Epidermal melanocyte (primary cell): ENCODE results near the gene PLCD4.

Source experiments
- DNase-seq: peaks from one replicate; pipeline ENCODE4 v3.0.0; 2011; ENCODE audit warnings: low spot score; ENCODE audit not compliant: insufficient read length

PLCD4 gene

DNA sequence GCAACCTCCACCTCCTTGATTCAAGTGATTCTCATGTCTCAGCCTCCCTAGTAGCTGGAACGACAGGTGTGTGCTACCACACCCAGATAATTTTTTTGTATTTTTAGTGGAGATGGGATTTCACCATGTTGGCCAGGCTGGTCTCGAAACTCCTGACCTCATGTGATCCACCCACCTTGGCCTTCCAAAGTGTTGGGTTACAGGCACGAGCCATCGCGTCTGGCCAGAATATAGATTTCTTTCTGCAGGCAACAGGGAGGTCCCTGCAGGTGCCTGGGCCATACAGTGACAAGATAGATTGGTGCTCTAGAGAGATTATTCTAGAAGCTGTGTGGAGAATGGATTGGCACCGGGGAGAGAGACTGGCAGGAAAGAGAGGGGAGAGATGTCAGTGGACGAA lies 13.3 kb downstream of the PLCD4 start:
- no peak for DNase-seq

DNA sequence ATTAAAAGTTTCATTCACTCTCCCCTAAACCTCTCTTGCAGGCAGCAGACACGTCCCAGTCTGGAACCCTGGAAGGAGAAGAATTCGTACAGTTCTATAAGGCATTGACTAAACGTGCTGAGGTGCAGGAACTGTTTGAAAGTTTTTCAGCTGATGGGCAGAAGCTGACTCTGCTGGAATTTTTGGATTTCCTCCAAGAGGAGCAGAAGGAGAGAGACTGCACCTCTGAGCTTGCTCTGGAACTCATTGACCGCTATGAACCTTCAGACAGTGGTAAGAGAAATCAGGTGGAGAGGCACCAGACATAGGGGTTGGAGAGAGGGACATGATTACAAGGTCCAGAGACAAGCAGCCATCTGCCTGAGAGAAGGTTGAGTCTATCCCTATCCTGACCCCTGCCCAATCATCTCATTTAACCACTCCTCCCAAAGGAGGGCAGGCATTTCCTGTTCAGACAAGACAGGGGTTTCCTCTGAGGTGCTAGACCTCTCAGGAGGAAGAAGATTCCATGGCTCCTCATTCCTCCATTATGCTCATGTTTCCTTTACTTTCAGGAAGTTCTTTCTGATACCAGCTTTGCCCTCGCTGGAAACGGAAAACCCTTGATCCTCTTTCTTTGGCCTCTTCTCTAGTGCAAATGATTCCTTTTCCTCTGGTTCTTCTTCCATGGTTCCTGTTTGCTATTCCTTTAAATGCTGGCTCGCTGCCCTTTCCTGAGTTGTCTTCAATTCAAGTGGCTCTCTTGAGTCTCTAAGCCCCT lies 15.1 kb downstream of the PLCD4 start:
- DNase-seq, result no peak

DNA sequence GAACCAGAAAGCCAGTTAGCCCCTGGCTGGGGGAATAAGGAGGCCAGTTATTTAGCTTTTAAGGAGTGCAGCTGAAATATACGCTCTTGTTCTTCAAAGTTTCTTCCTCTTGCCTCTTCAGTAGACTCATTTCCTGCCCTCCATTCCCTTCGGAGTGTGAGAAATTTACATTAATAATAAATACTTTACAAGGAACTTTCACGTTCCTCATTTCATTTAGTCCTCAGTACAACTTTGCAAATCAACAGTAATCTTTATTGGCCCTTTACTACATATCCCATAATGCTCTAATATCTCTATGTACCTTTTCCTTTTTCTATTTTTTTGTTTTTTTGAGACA lies 15.6 kb downstream of the PLCD4 start:
- DNase-seq, result no peak

DNA sequence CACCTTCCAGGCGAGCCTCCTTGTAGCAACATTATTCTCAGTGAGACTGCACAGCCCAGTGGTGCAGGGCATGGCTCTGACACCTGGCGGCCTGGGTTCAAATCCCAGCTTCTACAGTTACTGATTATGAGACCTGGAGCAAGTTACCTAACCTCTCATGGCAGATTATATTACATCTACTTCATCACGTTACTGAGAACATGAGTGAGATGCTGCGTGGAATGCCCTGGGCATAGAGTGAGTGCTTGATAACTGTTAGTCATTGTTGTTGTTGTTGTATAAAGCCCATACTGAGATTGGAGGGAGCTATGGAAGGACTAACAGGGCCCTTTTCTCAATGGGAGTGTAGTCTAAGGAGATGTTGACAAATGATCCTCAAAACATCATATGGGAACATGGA lies 18.7 kb downstream of the PLCD4 start:
- DNase-seq, result no peak

DNA sequence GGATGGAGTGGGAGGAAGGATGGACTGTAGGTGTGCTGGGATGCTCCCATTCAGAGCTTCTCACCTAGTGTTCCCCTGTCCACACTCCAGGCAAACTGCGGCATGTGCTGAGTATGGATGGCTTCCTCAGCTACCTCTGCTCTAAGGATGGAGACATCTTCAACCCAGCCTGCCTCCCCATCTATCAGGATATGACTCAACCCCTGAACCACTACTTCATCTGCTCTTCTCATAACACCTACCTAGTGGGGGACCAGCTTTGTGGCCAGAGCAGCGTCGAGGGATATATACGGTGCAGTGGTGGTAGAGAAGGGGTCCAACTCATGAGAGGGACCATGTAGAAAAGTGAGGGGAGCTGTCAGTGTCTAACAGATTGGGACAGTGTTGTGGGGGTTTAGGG lies 20.2 kb downstream of the PLCD4 start:
- no peak for DNase-seq

DNA sequence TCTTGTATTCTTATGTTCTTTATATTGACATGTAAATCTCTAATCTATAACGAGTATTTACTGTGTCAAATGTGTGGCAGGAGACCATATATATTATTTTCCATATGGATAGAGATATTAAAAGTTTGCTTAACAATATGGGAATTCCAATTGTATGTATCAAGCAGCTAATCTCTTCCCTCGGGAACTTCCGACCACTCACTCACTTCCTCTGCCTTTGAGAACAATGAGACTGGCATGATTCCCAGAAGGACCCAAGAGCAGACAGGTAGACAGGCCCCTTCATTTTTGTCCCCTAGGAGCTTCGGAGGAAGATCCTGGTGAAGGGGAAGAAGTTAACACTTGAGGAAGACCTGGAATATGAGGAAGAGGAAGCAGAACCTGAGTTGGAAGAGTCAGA lies 24.1 kb downstream of the PLCD4 start:
- no peak for DNase-seq

DNA sequence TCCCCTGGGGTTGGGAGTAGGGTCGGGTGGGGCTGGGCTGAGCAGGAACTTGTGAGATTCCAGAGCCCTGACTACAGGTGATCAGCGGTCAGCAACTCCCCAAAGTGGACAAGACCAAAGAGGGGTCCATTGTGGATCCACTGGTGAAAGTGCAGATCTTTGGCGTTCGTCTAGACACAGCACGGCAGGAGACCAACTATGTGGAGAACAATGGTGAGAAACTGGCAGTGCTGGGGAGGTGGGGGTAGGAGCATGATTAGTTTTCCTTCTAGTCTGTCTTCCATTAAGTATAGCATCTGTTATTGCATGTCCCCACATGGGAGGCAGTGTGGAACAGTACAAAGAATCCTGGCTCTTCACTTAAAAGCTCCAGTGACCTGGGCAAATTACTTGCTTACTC lies 28.0 kb downstream of the PLCD4 start:
- no peak for DNase-seq

DNA sequence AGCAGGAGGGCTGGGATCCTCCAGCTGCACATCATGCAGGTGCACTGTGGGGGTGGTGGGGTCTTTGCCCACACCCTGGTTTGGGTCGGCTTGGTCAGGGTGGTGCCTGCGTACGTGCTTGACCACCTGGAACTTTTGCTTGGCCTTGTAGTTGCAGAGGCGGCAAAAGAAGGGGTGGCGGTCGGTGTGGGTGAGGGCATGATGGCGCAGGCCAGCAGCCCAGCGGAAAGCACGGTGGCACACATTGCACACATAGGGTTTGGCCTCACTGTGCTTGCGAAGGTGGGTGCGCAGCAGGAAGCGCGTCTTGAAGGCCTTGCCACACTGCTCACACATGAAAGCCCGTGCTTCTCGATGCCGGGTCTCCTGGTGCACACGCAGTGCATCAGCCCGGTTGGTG lies 30.7 kb downstream of the PLCD4 start:
- no peak for DNase-seq

DNA sequence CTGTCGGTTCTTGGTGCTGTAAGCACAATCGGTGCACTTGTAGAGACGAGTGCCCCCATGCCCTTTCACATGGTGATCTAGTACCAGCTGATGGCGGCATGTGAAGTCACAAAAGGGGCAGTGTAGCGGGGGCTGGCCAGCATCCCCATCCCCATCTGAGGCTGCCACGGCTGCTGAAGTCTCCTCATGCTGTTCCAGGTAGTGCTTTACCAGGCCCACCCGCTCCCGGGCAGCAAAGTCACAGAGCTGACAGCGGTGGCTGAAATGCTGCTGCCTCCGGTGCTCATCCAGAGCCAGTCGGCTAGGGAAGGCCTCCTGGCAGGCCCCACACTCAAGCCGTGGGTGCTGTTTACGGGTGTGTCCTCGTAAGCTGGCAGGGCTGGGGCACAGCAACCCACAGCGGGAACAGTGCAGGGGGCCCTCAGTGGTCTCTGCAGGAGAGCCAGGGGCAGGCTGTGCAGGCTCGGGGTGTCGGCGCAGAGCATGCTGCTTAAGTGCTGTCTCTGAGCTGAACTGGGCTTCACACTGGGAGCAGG lies 34.5 kb downstream of the PLCD4 start:
- no peak for DNase-seq

DNA sequence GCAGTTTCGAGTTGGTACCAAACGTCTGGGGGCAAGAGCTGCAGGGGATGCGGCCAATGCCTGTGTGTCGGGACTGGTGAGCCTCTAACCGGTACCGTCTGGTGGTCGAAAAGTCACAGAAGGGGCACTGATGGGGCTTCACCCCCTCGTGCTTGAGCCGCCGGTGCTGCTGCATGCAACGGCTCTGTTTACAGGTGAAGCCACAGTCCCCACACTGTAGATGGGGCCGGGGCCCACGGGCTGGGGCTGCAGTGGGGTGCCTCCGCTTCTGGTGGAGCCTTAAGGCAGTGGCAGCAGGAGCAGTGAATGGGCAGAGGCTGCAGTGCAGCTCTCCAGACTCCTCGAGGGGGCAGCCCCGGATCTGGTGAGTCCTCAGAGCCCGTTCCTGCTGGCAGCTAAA lies 35.1 kb downstream of the PLCD4 start:
- no peak for DNase-seq

DNA sequence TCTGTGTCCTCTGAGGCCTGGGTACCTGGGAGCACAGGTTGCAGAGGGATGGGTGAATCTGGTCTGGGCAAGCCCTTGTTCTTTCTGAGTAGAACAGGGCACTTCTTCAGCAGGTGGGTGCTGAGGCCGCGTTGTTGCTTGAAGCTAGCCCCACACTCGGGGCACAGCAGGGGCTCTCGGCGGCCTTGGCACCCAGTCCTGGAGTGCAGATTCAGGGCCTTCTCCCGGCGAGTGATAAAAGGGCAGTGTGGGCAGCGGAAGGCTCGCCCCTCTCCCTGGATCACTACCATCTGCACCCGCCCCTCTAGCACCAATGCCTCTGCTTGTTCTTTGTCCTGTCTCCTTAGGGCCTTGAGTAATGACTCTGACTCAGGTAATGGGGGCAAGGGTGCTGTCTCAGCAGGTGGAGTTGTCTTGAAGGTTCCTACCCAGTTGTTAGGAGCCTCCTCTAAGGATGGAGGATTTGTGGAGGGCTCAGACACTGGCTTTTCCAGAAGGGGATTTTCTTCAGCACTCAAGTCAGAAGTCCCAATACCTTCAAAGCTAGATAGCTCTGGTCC lies 36.1 kb downstream of the PLCD4 start:
- DNase-seq, result no peak

DNA sequence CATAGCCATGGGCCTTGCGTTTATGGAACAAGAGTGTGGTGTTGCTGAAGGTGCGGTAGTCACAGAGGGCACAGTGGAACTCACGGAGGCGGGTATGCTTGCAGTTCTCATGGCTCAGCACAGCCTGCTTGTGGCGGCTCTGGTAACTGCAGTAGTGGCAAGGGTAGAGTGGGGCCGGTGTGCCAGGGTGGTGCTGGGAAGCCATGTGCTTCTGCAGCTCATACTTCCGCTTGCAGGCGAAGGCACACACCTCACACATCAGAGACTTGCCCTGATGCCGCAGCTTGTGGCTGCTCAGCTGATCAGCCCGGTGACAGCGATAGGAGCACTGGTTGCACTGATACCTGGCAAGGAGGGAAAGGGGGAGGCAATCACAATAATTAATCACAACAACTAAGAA lies 37.0 kb downstream of the PLCD4 start:
- no peak for DNase-seq

DNA sequence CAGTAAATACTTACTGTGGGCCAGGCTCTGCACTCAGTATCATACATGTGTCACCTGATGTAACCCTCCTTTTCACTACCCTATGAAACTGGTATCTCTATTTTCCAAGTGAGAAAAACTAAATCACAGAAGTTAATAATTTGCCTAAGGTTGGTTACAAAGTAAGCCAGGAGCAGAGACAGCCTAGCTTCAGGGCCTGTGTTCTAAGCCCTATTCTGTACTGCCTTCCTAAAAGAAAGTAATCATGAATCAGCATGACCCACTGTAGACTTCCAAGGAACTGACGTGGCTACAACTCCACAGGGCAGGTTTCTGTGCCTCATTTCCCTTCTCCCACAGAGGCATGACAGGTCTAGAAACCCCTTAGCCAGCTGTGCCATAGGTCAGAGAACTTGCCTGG lies 37.4 kb downstream of the PLCD4 start:
- no peak for DNase-seq

DNA sequence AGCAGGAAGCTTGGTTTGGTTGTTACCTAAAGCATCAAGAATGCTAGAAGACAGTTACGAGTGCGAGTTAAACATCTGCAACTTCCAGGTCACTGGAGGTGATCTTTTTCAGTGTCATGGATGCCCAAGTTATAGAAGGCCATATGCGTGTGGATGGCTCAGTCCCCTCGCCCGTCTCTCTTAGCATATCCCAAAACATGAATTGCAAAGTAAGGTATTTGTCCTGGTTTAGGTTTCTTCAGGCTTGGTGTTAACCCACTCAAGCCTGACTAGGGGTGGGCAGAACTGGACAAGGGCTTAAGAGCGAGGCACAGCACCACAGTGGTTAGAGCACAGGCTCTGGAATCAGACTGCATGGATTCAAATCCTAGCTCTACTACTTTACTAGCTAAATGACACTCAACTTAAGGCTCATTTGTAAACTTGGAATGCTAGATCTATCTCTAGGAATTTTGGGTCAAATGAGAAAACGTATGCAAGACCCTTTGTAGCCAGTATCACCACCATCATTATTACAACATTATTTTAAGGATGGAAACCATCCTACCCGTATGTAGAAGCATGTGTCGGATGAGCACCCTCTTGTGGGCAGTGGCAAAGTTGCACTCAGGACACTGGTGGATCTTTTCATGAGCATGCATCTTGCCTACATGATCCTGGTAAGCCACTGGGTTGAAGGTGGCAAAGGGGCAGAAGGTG lies 40.5 kb downstream of the PLCD4 start:
- DNase-seq, result peak; percentile 67

DNA sequence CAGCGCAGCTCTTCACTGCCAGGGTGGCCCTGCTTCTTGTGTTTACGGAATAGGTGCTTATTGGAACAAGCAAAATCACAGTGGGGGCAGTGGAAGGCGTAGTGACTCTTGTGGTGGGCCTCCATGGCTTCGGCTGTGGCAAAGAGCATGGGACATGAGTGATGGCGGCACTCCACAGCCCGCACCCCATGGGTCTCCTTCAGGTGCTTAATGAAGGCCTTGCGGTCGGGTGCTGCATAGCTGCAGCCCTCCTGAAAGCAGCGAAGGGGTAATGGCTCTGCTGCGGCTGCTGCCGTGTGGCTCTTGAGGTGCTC lies 41.0 kb downstream of the PLCD4 start:
- DNase-seq, result no peak

DNA sequence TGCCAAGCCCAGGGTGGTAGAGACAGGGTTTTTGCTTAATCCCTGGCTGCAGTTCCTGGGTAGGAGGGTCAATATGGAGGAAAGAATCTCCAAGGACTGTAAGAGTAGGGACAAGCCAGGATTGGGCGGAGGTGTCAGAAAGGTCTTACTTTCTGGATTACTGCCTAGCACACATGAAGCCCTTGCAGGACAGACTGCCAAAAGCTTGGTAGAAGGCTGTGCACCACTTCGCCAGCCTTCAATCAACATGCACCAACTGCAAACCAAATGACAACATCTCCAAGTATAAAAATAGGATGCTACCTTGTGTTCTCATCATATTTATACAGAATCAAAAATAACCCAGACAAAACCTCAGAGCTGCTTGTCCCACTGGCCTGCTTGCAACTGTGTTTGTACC lies 48.1 kb downstream of the PLCD4 start:
- DNase-seq, result no peak

DNA sequence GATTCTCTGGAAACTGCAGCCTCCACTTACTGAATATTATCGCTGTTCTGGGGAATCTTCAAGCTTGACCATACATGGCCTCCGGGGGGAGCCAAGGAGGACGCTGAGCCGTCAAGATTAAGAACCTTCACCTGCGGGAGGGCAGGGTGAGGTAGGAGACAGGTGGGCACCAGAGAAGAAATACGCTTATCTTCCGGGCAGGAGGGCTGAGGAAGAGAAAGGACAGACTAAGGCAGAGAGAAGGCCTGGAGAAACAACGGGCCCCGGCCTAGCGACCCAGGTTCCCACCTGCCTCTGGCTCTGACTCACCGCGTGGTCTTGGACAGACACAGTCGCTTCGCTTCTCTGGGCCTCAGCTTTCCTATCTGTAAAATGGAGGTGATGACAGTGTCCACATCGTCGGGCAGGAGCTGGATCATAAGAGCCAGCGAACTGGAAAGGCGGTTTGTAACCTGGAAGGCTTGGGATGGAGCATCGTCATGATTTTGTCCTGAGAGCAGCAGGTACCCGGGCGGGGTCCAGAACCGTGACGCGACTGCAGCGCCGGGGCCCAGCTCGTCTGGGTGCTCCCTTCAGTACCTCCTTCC lies 51.1 kb downstream of the PLCD4 start:
- DNase-seq, result no peak

DNA sequence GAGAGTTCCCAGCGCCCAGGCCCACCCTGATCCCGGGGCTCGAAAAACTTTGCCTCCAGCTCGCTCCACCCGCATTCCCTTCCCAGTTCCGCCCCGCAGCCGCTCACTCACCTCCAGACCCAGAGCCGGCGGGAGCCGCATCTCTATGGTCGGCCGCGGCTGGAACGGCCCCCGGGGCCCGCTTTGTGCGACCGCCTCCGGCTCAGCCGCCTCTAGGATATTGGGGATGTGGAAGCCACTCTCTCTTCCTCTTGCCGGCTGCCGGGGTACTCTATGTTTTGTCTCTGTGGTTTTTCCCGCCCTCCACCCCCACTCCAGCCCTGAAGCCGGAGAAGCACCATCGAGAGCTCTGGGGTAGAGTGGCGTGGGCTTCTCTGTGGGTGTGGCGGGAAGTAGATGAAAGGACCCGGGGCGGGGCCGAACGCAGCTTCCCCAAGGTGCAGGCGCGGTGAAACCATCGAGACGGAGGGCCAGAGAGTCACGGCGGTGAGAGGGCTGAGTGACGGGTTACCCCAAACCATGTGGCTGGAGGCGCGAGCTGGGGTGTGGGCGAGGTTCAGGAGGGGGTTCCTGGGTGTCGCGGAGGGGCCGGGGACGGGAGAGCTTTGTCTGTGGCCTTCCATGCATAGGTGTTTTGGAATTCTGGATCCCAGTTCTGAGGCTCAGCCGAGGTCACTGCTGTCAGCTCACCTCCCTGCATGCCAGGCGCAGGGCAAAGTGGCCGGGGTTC lies 51.7 kb downstream of the PLCD4 start, which contains the start of the genes BCS1L and ZNF142:
TSS of gene BCS1L (plus strand) at position 426 of the 730 bp plus-strand sequence. CDS start 1,305 bp downstream, outside the sequence.
TSS of gene ZNF142 (minus strand) at position 366 of the 730 bp plus-strand sequence. CDS start 3,194 bp downstream, outside the sequence.
- peak; percentile 84 for DNase-seq

DNA sequence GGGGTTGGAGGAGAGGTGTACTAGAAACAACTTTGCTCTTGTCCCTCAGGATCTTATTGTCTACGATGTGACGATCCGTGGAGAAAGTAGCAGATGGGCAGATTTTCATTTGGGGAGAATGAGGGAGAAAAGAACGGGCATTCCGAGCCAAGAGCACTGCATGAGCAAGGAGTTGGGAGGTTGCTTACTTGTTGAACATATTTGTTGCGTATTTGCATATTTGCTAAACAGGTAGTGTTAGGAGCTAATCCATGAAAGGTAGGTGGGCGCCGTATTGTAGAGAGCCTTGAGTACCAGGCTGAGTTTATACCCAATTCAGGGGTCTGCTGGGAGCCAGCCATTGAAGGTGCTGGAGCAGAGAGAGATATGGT lies 52.3 kb downstream of the PLCD4 start:
- no peak for DNase-seq

DNA sequence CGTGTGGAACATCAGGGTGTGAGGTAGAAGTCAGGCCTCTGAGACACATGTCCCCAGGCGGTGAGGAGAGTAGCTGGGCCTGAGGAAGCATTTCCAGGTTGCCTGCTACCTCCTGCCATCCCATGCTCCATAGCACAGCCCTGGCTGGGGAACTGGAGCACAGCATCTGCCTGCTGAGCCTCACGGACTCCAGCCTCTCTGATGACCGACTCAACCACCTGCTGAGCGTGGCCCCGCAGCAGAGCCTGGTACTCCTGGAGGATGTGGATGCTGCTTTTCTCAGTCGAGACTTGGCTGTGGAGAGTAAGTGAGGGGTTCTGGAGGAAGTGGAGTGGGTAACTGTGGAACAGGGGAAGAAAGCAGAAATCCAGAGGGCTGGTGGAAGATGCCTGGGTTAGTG lies 54.7 kb downstream of the PLCD4 start:
- DNase-seq, result no peak

DNA sequence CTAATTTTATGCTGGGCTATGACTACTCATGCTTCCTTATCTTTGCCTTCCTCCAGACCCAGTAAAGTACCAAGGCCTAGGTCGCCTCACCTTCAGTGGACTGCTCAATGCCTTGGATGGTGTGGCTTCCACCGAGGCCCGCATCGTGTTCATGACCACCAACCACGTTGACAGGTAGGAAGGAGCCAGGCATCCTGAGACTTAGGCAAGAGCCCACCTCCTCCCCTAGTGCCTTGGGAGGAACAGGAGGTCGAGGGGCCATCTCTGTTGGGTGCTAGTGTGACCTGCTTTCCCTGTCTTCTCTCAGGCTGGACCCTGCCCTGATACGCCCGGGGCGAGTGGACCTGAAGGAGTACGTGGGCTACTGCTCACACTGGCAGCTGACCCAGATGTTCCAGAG lies 55.1 kb downstream of the PLCD4 start:
- DNase-seq, result no peak

DNA sequence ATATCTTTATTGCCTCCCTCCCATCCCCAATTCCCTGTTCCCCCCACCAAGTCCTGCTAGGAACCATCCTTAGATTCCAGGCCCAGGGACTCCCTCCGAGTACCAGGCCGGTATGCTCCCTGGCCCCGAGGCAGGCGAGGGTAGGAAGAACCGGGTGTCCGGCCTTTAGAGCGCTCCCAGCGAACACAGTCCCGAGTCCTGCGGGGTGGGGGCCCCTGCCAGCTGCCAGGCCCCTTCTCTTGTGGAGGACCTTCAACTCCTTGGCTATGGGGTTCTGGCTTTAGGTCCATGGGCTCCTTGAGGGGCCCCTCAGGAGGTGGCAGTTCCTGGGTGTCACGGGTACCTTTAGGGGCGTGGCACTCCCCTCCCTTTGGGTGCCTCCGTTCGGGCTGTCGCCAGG lies 56.2 kb downstream of the PLCD4 start:
- DNase-seq, result no peak
